Suppressor macrophage treated with lipopolysaccharide for 4 hours (primary cell): ENCODE results near the gene TIAM1.

Experiments used
- DNase-seq: peaks from one replicate; pipeline ENCODE4 v3.0.0-alpha.2; 2020

The TIAM1 gene

DNA sequence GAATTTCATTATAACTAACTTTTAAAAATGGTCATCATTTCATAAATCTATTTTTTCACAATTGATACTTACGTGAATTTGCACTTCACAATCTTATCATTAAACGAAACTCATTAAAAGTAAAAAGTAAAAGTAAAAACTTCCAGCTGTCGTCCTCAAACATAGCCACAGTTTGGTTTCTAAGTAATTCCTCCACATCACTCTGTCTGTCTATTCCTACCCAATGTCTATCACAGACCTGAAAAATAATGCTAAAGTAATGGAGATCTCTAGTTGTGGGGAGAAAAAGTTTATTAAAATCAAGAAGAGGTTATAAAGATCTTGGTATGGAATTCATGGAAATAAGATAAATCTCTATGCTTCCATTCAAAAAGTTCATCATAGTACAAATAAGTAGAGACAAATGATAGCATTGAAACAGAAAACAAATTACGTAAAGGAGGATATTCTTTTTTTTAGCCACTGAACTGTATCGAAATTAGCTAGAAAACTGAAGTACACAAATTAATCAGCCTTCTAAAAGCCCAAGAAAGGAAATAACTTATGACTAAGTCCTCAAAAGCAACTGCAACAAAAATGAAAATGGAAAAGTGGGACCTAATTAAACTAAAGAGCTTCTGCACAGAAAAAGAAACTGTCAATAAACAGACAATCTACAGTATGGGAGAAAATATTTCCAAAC is 148.6 kb downstream of the TIAM1 start:
- no peak for DNase-seq

DNA sequence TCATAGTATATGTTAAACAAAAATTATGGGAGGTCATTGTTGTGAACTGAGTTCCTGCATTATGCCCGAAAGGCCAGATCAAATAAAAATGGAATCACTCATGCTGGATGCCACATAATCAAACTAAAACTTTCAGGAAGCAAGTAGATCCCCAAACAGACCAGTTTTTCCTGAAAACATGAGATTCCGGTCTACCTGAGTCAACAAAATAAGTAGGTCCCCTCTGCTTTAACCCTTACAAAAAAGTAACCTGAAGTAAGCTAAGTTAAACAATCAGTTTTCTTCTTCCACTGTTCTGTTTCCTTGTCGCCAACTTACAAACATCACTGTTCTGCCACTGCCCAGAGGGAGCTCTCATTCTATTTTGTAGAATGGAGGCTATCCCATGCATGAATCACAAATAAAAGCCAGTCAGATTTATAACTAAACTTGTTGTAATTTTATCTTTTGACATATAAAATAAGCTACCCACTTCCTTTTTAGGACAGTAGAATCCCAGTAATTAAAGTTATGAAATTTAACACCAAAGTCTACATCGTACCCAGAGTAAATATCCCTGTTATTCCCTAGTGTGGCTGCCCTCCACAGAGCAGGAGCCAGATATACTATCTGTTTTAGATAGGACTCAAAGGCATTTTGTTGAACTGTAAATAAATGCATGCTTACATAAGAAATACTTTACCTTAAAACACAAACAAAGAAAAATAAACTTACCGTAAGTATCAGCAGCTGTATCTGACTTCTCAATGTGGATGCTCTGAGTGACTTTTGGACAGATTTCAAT is 149.4 kb downstream of the TIAM1 start:
- DNase-seq, result no peak

DNA sequence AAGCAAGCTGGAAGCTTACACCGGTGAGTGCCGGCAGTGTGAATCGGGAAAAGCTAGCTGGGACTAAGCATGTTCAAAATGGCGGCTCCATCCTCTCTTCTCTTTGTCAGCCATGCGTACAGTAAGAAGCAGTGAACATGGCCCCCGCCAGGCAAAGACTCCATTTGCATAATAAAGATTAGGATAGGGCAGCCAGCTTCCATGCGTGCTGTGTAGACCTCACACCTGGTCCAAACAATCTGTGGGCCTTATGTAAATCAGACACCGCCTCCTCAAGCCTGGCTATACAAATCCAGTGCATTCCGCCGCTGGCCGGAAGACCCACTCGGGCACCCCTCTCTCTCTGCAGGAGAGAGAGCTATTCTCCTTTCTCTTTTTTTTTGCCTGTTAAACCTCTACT is 150.3 kb downstream of the TIAM1 start:
- DNase-seq, result no peak

DNA sequence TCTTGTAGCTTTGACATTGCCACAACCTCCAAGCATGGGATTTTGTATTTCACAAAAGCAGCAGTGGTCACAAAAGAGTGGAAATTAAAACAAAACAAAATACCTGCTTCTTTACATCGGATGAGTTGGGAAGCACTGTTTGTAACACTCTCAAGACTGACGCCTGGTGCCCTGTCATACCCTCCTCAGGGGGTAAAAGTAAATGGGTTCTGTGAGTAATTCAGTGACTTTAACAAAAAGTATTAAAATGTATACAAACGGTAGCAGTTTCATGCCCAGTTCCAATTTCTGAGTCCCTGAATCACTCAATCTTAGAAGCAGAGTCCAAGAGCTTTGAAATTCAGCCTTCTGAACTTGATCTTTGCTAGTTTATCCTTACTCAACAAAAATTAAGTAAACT is 152.5 kb downstream of the TIAM1 start:
- no peak for DNase-seq

DNA sequence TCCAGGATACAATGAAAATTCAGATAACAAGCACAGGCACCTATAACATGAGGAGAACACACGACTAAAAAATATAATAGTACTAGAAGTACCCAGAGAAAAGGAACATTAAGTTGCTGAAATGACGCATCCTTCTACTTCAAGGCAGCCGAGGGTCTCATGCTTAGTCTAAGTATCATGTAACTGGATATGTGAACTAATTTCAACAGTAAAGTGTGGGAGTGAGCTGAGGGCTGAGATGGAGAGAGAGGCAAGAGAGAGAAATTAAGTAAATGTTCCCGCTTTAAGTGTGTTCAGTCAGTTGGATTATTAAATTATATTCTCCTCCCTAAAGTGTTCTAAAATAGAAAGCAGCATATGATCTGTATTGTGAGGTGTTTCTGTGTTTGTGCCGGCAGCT is 153.5 kb downstream of the TIAM1 start:
- no peak for DNase-seq

DNA sequence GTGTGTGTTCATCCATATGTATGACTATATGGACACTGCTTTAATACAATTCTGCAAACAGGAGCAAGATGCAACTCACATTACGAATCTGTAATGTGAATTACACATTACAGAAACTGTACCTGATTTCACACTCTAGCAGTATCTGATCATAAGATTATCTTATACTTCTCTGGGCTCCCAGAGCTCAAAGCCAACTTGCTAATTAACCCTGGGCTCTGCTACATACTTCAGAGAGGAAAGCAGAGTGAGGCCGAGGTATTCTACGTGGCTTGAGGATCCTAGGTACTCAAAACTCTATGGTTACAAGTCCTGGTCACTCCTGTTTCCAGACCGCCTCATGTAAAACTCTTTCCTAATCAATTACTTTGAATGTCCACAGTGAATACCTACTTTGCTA is 156.6 kb downstream of the TIAM1 start:
- DNase-seq, result no peak

DNA sequence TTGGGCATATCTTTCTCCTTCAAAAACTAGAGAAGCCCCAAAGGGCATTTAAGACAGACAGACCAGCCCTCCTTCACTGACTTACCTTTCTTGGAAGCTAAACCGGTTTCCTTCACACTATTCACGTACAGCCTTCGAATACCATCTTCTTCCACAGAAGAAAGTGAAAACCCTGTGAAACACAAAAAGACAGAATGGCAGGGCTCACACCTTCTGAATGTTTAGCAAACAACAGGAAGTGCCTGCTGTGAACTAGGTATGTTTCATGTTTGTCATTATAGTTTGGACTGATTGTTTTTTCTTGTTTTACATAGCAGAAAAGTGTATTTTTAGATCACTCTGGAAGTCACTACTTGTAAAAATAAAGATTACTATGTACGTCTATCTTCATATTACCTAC is 157.1 kb downstream of the TIAM1 start:
- DNase-seq, result no peak

DNA sequence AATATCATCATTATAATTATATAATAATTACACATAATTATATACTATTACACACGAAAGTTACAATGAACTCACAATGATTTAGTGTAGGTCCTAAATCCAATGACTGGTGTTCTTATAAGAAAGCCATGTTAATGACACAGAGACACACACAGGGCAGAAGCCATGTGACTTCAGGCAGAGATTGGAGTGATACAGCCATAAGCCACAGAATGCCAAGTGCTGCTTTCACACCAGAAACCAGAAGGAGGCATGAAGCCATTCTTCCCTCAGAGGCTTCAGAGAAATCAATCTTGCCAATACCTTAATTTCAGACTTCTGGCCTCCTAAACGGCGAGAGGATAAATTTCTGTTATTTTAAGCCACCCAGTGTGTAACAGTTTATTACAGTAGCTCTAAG is 158.4 kb downstream of the TIAM1 start:
- DNase-seq, result no peak

DNA sequence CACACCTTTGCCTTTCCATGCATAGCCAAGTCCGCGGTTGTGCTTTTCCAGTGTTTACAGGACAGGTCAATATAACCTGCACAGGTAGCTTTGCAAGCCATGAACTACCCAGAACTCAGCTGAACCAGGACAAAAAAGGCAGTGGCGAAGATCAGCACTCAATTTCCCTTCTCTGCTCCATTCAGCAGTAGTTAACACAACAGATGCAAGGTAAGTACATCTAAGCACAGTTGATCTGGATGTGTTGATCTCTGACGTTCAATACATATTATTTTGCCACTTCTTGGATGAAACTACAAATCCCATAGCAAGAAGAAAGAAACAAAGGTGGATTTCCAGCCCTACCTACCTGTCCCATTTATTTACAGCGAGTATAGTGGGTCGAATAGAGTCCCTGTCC is 159.2 kb downstream of the TIAM1 start:
- no peak for DNase-seq

DNA sequence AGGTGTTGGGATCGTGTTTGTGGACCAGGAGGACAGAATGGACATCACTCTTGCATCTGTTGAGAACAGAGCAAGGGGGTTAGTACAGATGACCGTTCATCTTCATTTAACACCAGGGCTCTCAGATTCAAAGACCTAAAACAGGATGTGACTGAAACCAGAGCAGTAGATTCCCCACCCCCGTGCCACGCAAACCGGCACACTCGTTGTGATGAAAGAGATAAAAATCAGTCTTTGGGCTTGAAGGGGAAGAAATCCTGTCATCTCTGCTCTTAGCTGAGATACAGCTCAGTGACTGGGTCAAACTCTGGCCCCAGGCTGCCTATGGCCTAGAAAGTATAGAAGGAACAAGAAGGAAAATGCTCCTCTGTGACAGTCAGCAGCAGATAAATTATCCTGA is 159.6 kb downstream of the TIAM1 start:
- peak; percentile 29 for DNase-seq

DNA sequence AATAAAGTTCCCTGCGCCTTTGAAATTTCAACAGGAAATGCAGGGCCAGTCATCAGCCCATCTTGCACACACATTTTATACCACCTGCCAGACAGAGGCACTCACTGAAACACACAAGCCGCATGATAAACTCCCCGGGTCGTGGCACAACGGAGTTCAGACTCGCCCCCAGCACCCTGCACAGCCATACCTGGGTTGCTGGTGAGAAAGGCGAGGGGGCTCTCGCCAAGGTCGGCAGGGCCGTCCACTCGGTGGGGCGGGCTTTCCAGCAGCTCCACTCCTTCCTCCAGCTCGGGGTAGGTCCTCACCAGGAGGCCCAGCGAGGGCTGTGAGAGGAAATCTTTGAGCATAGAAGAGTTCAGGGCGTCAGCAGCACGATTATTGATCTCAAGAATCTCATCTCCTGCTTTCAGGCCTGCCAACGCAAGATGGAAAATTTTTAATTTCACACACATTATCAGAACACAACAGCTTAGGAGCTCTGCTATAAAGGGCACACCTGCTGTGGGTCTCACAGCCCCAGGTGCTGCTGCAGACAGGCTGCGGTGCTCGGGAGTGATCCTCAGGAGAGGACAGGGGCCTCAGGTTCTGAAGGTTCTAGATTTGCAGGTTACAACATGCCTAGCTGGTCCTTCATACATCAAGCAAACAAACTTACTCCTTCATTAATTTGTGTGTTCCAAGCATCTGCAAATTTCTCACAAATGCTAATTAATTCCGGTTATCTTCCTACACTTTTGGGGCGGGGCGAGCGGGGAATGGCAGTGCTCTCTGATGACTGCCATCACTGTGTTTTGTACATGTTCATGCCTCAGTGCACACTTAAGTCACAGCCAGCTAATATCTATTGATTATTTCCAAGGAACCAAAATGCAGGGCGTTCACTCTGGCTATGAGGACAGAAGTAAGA is 161.6 kb downstream of the TIAM1 start:
- no peak for DNase-seq

DNA sequence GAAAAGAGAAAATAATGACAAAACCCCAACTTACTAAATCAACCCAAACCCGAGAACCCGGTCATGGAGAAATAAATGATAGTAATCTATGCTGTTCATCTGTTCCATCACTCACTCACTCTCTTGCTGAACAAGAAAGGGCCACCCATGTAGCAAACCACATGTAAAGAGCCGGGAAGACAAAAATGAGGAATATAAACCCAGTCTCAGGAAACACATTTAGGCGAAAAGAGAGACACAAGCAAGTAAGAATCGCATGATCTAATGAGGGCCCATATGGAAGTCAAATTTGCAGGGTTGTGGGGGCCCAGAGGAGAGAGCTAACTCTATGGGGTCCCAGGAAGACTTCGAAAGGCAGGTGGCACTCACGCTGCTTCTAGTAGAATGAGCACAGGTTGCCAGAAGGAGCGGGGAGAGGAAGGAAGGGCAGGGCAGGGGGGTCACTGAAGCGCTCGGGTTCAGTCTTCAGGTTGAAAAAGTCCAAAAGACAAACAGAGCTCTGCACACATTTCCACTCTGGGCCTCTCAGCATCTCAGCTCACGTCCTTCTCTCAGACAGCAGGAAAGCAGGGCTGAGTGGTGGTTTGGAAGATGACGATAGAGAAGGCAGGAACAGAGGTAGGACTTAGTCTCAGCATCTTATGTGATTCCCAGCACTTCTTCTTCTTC is 162.8 kb downstream of the TIAM1 start:
- no peak for DNase-seq

DNA sequence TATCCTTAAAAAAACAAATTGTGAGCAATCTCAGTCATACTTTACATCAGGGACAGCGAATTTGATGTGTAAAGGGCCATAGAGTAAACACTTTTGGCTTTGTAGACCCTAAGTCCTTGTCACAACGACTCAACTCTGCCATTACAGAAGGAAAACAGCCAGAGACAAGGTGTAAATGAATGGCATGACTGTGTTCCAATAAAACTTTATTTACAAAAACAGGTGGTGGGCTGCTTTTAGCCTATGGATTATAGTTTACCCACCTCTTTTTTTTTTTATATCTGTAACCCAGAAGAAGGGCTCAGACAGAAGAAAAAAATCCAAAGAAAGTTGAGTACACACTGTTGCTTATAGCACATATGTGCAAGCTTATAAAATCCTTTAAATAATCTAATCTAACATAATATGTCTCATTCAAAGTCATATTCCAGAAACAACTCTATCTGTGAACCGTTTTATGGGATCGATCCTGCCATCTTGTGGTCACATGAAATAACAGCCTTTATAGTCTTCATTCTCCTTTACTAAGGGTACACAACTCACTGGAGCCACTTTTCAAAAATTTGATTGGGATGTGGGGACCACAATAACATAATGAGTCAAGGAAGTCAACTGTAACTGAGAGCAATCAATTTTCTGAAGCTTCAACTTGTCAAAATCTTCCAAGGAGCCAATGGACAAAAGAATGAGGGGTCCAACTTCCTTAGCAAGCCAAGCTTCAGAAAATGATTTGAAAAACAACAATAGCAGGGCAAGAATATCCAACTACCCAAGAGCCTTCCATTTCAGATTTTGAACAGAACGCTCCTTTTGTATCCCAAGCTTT is 163.6 kb downstream of the TIAM1 start:
- peak; percentile 54 for DNase-seq

DNA sequence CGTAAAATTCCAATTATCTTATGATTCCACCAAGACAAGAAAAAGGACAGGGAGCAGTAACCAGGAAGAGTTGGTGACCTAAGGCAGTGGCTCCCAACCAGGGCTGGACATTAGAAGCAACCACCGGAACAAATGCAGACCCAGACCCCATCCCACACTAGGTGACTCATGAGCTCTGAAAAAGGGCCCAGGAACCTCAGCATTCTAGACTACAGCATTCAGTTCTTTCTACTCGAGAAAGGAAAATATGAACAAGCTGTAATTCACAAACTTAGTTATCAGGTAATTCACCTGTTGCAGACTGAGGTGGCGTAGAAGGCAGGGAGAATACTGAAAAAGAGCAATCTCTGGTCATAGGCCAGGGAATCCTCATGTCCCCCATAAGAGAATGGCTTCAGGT is 167.3 kb downstream of the TIAM1 start:
- no peak for DNase-seq

DNA sequence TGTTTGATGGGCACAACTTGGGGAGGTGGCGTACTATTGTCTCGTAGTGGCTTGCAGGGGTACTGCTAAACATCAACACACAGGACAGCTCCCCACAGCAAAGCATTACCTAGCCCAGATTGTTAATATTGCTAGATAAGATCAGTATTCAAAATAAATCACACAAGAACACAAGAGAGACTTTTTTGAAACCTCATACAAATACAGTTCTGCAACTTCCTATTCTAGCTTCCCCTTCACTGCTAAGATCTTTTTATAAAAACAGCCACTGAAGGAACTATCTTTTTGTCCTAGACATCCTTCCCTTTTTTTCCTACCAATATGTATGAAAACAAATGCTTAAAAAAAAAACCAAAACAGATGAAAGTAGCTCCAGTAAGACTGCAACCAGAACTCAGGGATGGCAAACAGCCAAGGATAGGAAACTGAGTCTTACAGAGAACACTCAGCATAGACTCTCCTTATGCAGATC is 167.9 kb downstream of the TIAM1 start:
- peak; percentile 54 for DNase-seq

DNA sequence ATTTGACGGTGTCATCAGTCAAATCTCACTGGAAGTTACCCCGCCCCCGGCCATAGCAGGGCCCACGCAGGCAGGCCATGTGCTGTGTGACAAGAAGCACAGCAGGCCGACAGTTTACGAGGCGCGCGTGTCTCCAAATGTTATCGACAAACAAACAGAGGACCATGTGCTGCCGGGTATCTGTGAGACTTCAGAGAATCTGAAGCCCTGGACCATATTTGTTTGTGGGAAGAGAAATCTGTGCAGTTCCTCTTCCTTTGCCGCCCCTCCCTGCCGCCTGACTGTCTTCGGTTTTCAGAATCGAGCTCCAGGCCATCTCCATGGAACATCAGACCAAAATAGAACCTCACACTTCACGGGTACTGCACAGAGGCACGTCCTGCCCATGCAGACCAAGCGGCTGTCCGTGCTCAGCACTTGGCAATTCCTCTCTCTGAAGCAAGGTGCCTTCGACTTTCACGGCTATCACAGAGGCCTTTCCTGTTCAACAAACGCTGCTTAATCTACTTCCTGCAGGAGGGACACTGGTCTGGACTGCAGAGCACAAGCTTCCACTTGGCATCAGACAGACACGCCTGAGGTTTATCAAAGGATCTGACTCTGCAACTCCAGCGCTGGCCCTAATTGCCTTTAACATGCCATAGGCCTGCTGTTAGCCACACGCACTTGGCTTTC is 170.0 kb downstream of the TIAM1 start:
- peak; percentile 32 for DNase-seq

DNA sequence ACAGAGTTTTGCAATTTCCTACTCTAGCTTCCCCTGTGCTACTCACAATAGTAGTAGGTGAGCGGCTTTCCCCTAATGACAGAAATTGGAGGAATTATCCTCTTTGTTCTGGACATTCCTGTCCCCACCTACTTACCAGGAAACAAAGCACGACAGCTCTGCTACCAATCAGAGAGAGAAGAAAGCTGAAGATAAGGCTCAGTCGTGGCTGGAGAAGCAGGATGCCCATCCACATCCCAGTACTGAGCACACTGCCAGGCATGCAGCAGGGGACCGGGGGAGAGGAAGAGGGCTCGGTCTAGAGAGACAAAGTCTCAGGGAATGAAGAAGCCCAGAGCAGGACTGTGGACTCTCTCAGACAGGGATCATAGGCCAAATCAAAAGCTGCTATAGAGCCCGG is 171.7 kb downstream of the TIAM1 start:
- no peak for DNase-seq

DNA sequence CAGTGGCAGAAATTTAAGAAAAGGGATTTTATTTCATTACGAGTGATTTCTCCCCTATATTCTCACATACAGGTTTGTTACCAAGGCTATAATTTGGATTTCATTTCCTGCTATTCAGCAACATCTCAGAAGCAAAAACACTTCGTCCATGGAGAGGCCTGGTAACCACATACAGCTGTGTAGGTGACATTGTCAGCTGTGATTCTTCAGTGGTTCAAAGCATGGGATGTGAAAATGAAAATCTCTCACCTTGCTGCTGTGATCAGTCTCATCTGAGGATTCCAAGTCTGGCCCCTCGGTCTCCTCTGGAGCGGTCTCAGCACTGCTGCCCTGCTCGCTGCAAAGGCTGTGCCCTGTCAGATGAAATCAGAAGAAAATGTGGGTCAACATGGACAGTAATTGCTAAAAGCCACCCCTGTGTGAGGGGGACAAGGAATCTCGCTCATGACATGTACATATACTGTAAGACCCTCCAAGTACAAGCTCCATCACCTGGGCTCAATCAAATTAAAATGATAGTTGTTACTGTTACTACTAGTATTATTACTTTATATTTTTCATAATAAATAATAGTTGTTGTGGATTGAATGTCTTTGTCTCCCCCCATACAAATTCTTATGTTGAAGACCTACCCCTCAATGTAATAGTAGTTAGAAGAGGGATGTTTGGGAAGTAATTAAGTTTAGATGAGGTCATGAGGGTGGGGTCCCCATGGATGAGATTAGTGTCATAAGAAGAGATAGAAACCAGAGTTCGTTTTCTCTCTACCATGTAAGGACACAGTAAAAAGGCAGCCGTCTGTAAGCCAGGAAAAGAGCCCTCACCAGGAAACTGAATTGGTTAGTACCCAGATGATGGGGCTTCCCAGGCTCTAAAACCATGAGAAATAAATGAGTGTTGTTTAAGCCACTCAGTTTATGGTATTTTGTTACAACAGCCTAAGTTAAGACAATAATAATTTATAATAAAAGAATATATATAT is 179.1 kb downstream of the TIAM1 start:
- no peak for DNase-seq

DNA sequence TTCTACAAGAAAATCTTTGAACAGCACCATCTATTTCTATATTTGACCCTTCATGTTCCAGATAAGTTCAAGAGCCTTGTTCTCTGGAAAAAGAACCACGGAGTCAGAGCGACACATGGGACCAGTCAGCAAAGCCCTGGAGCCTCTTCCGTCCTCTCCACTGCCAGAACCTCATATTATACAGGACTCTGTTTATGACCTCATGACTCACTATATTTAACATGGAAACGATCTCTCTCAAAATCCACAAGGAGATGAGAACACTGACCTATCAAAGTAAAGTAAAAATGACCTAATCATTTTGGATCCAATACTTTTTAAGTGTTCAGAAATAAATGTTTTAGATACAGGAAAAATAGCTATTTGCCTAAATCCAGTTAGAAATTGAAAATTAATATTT is 181.2 kb downstream of the TIAM1 start:
- no peak for DNase-seq

DNA sequence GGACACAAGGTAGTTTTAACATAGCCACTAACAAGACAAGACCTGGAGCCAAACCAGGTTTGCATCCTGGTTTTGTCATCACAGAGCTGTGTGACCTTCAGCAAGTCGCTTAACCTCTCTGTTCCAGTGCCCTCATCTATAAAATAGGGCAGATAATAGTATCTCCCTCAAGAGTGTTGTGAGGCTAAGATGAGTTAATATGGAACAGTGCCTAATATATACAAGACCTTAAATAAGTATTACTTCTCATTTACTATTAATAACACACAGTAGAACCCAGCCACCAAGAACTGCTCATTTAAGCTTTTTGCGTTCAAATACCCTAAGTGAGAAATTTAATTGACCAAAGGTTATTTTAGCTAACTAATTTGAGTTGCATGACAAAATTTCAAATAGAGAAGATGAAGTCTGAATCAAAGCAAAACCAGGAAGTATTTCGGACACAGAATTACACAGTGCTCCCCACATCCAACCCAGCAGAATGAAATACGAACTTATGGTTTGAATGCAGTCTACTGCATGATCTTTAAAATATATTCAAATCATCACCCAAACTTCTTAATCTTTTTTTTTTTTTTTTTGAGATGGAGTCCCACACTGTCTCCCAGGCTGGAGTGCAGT is 181.9 kb downstream of the TIAM1 start:
- peak; percentile 21 for DNase-seq
